Regular cardiac myocyte (primary cell): Measurements from ENCODE around the gene CCNF. TPM values are rescaled to one million over a fixed set of nuclear protein-coding genes. Genes with fewer than 3 reads are reported as not detected.

Experiments used
- total RNA-seq: library from RNA; depleted of rRNA; stranded (reverse); fragments of >200 nt; gene quantifications from 2 replicates; pipeline ENCODE4 v1.2.3, GENCODE V29; 2014

CCNF gene, protein sequence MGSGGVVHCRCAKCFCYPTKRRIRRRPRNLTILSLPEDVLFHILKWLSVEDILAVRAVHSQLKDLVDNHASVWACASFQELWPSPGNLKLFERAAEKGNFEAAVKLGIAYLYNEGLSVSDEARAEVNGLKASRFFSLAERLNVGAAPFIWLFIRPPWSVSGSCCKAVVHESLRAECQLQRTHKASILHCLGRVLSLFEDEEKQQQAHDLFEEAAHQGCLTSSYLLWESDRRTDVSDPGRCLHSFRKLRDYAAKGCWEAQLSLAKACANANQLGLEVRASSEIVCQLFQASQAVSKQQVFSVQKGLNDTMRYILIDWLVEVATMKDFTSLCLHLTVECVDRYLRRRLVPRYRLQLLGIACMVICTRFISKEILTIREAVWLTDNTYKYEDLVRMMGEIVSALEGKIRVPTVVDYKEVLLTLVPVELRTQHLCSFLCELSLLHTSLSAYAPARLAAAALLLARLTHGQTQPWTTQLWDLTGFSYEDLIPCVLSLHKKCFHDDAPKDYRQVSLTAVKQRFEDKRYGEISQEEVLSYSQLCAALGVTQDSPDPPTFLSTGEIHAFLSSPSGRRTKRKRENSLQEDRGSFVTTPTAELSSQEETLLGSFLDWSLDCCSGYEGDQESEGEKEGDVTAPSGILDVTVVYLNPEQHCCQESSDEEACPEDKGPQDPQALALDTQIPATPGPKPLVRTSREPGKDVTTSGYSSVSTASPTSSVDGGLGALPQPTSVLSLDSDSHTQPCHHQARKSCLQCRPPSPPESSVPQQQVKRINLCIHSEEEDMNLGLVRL
- total RNA-seq = 4.2 and 37.0 TPM in 2 replicates

DNA sequence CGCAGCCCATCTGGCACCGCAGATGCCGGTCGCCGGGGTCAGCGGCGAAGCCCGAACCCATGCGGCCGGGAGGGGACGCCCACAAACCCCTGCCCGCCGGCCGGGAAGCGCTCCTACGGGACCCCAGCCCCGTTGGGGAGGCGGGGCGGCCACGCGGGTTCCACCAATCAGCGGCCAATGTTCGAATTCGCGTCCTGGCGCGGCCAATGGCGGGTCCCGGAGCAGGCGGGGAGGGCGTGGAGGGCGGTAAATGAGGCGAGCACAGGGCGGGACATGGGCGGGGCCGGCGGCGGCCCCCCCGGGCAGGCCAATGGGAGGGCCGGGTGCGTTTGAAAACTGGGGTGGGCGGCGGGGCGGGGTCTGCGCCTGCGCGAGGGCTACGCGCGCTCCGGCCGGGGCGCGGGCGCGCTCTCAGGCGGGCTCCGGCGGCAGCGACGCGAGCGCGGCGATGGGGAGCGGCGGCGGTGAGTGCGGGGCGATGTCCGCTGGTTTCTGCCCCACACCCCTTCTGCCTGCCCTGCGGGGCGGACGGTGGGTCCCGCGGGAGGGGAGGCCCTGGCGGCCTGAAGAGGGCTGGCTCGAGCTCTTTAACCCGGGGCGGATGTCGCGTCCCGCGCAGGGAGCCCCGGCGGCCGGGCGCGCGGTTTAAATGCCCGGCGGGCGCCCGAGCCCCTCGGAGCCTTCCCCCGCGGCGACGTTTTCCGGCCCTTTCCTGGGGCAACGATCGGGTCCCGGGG is at the start of gene CCNF:
Gene CCNF (plus strand): TSS at position 414 of the 737 bp plus-strand sequence. CDS start 35 bp downstream, at position 449.

DNA sequence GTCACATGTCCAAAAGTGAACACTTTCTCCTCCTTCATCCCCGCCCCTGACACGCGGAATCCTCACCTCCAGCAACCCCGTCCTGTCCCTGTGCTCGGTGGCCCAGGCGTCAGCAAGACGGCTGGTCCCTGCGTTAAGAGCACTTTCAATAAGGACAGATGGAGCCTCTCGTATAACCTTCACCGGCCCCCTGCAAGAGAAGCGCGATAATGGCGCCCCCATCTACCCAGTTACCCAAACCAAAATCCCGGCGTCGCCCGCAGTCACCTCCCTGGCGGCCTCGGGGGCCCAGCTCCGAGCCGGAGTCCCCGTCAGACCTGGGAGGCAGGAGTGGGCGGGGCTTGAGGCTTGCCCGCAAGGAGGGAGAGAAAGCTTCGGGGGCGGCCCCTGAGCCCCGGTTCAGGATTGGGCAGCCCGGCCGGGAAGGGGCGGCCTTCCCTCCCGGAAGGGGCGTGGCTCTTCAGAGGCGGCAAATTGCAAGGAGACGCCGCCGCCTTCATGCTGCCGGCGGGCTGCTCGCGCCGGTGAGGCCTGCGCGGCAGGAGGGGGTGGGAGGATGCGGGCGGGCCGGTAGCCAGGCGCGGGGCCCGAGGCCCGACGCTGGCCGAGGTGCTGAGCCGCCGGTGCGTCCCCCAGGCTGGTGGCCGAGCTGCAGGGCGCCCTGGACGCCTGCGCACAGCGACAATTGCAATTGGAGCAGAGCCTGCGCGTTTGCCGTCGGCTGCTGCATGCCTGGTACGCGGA is 30.6 kb downstream of the CCNF start, which contains the start of gene TEDC2:
Gene TEDC2 (plus strand): TSS at position 463 of the 744 bp plus-strand sequence. CDS start 36 bp downstream, at position 499.

DNA sequence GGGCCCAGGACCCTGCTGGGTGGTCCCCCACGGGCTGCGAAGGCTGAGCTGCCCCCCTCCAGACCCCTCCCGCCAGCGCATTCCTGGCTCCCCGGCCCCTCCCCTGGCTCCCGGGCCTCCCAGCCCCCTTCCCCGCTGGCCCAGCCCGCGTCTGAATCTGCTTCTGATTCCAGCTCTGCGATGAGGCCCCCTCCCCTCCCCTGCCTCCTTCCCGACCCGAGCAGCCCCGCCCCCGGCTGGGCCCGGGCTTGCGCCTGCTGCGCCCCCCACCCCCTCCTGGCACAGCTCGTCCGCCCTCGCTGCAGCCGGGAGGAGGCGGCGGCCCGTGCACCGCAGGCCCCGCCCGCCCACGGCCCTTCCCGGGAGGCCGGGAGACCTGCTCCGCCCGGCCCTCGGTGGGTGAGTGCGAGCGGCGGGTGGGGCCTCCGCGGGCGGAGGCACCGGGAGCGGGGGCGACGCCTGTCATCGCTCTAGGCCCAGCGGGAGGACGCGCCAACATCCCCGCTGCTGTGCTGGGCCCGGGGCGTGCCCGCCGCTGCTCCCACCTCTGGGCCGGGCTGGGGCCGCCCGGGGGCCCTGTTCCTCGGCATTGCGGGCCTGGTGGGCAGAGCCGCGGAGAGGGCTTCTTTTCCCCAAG is 41.9 kb downstream of the CCNF start, which contains the start of gene NTN3:
Gene NTN3 (plus strand): TSS at position 282 of the 637 bp plus-strand sequence. CDS start 405 bp downstream, outside the sequence.

DNA sequence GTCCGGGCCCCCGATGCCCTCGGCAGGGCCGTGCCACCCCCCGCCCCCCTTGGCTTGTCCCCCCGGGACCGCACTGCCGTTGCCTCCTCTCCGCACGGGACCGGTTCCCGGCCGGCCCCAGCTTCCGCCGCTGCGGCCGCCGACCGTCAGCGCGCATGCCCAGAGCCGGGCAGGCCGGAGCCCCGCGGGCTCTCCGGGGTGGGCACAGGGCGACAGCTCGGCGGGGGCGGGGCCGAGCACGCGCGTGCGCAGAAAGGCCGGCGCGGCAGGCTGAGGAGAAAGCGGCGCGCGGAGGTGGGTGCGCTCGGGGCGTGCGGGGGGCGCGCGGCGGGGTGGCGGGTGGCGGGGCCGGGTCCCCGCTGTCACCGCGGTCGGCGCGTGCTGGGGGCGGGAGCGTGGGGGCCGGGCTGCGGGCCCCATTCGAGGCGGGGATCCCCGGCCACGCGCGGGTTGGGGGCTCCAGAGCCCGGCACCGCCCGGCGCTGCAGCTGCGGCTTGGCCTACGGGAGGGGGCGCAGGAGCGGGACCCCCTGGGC is 45.7 kb downstream of the CCNF start, which contains the start of gene TBC1D24:
Gene TBC1D24 (plus strand): TSS at position 251 of the 536 bp plus-strand sequence. CDS start 21,022 bp downstream, outside the sequence.

Other genes with a start within 250 kb of the CCNF start
- gene CASKIN1, start 232.8 kb upstream of the CCNF start, total RNA-seq = 0.19 and 0.56 TPM in 2 replicates
- 20.3 and 34.1 TPM in 2 replicates for gene MLST8, start 224.0 kb upstream of the CCNF start, total RNA-seq
- 0.77 and 1.7 TPM in 2 replicates for gene BRICD5, start 218.6 kb upstream of the CCNF start, total RNA-seq
- 10.1 and 22.8 TPM in 2 replicates for gene PGP, start 214.6 kb upstream of the CCNF start, total RNA-seq
- 28.6 and 35.0 TPM in 2 replicates for gene E4F1, start 205.9 kb upstream of the CCNF start, total RNA-seq
- 0.56 and 0.58 TPM in 2 replicates for gene DNASE1L2, start 193.0 kb upstream of the CCNF start, total RNA-seq
- 21.4 and 30.5 TPM in 2 replicates for gene ECI1, start 177.9 kb upstream of the CCNF start, total RNA-seq
- gene RNPS1, start 161.3 kb upstream of the CCNF start, total RNA-seq = 39.2 and 117 TPM in 2 replicates
- 2.1 and 2.8 TPM in 2 replicates for gene ABCA3, start 88.7 kb upstream of the CCNF start, total RNA-seq
- 1.7 and 12.5 TPM in 2 replicates for gene TEDC2, start 30.7 kb downstream of the CCNF start, total RNA-seq
- gene NTN3, start 41.9 kb downstream of the CCNF start, total RNA-seq = 0.19 and 0.56 TPM in 2 replicates
- gene TBC1D24, start 45.7 kb downstream of the CCNF start, total RNA-seq = 11.3 and 16.3 TPM in 2 replicates
- gene ATP6V0C, start 84.5 kb downstream of the CCNF start, total RNA-seq = 6.8 and 8.4 TPM in 2 replicates
- 24.0 and 42.3 TPM in 2 replicates for gene AMDHD2, start 90.9 kb downstream of the CCNF start, total RNA-seq
- not detected in 2 replicates for gene CEMP1, start 102.0 kb downstream of the CCNF start, total RNA-seq
- 16.9 and 22.8 TPM in 2 replicates for gene PDPK1, start 108.6 kb downstream of the CCNF start, total RNA-seq